ENCODE data around the gene UQCRC1.

The UQCRC1 gene

DNA sequence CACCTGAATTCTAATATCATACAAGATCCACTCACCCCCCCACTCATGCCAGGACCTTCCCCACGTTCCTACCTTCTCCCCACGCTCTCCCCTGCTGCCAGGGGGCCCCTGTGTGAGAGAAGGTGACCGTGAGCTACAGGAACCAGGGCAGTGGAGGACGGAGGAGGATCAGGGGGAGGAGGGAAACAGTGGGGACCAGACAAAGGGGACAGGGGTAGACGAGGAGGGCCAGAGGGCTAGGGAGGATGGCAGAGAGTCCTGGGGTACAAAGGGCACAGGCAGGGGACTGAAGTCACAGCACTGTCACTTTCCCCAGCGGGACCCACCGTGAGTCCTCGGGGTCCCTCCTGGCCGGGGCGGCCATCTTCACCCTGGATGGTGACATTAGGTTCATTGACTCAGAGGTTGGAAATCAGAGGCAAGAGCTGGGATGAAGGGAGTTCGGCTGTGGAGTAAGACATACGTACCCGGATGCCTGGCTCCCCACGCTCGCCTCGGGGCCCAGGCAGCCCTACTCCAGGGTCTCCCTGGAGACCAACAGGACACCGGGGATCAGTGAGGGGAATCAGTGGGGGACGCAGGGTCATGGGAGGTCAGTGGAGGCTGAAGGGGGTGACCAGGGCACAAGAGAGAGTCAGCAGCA, 39.5 kb downstream of the UQCRC1 start:
- no peak for DNase-seq

DNA sequence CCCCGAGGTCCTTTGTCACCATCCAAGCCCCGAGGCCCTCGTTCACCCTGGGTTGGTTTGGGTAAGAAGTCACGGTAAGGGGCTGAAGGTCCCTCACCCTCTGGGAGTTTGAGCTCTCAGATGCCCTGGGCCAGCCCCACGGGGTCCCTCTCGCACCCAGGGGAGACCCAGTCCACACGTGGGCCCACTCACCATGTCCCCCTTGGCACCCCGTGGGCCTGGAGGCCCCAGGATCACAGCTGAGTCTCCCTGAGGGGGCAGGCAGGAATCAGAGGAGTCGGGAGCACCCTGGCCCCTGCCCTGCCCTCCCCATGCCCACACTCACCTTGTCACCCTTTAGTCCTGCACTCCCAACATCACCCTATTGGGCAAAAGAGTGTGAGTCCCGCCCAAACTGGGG, 40.0 kb downstream of the UQCRC1 start:
- no peak for DNase-seq

DNA sequence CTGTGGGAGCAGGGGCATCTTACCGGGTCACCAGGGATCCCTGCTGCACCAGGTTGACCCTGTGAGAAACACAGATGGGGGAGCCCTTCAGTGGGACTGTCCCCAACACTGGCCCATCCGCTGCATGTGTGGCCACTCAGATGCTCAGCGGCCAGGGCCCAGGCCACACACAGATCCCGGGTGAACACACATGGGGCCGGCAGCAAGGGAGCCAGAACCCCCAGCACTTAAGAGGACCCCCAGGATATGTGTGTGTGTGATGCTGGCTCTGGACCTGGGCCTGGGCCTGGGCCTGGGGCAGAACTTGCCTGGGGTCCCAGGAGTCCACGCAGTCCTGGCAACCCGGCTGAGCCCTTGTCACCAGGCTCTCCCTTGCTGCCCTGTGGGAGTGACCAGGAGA, 41.0 kb downstream of the UQCRC1 start:
- DNase-seq: no peak

DNA sequence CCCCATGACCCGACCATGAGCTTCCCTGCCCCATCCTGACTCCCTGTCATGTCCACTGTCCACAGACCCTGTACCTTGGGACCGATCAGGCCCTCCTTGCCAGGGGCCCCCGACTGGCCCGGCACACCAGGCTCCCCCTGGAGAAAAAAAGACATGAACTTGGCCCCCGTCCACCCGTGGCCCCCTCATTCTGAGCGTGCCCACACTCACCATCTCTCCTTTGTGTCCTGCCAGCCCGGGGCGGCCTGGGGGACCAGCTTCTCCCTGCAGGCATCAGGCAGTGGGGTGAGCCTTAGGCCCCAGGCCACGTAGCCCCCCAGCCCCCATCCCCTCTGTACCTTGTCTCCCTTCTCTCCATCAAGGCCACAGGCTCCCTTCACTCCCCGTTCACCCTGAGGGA, 41.9 kb downstream of the UQCRC1 start:
- DNase-seq: no peak

DNA sequence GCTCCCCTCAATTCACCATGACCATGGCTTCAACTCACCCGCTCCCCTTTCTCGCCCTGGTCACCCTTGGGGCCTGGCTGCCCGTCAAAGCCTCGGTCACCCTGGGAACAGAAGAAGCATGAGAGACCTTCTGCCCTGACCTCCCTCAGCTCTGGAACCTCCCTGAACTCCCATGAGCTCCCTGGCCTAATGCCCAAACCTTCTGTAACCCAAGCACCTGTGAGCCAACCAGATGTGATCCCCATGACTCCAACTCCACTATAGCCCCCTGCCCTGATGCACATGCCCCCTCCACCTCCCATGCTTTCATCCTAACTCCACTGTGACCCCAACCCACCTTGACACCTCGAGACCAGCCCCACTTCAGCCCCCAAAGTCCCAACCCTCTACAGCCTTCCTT, 42.4 kb downstream of the UQCRC1 start:
- no peak for DNase-seq

DNA sequence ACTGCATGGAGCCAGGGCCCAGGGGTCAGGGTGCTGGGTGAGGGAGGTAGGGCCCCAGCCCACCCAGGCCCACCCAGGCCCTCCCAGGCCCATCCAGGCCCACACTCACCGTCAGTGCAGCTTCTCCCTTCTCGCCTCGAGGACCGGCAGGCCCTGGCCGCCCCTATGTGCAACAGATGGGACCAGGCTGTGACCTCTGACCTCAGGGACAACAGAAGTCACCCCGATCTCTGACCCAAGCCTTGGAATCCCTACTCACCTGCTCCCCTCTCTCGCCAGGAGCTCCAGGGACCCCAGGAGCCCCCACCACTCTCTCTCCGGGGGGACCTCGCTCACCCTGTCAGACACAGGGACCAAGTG, 43.1 kb downstream of the UQCRC1 start:
- DNase-seq: no peak

- no peak for DNase-seq
Observed at GRCh38 chr3:48565591-48566400, 43.6 kb downstream of the UQCRC1 start.

GRCh38 chr3:48565186-48565585, 44.3 kb downstream of the UQCRC1 start:
- no peak for DNase-seq

DNA sequence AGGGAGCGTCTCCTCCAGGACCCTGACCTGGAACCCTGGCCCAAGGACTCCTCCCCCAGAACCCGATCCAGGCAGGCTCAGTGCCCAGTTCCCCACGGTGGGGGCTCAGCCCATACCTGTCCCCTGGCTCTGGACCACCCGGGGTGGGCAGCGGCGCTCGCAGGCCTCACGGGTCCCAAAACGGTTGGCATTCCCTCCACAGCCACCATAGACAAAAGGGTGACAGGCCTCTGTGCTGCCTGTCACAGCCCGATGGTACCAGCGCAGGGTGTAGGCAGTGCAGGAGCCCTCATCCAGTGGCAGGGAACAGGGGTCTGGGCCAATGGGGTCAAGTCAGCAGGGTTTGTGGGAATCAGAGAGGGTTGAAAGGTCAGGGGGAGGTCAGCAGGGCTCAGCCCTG, 44.8 kb downstream of the UQCRC1 start:
- DNase-seq: no peak

DNA sequence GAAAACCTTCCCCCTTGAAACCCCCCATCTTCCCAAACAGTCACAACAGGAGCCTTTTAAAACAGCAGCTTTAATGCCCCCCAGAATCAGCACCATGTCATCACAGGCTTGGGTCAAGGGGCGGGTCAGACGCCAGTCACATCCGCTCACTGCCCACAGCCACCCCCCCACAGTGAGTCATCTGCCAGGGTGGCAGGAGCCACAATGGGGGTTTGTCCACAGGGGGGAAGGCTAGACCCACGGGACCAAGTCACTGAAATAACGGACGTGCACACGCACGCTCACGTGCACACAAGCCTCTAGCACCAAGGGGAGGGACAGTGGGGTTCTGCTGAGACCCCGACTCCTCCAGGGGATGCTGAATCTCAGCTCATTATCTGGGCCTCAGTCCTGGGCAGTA, 45.4 kb downstream of the UQCRC1 start:
- DNase-seq: no peak

GRCh38 chr3:48563382-48563918, 46.0 kb downstream of the UQCRC1 start, which contains the start of gene UCN2:
Gene UCN2 (minus strand): TSS chr3:48563781. CDS start chr3:48563124, 657 bp downstream.
- DNase-seq: no peak

DNA sequence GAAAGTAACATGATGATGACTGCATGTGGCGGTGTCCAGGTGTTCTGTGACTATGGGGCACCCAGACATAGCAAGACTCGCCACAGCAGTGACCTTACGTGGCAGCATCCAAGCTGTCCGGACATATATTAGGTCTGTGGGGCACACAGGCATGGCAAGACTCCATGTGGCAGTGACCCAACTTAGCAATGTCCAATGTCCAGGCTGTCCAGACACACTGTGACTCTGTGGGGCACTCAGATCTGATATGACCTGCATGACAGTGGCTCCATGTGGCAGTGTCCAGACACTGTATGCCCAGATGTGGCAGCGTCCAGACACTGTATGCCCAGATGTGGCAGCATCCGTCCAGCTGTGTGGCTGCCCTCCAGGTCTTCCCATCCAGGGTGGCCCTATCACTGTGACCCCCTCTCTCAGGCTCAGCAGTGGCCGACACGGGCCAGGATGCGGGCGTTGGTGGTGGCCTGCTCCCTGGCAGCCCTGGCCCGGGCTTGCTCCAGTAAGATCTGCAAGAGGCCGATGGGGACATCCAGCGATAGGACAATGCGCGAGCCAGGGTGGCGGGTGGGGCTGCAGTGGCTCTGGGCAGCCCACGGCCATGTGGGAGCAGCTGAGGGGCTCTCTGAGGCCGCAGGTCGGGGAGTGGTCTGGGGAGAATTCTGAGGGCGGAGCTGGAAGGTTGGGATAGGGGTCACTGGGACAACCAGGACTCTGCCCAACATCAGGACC, 46.9 kb downstream of the UQCRC1 start:
- DNase-seq: no peak

GRCh38 chr3:48561045-48561736, 48.3 kb downstream of the UQCRC1 start:
- DNase-seq: no peak

- no peak for DNase-seq
Observed at GRCh38 chr3:48560648-48561018, 48.8 kb downstream of the UQCRC1 start.

DNA sequence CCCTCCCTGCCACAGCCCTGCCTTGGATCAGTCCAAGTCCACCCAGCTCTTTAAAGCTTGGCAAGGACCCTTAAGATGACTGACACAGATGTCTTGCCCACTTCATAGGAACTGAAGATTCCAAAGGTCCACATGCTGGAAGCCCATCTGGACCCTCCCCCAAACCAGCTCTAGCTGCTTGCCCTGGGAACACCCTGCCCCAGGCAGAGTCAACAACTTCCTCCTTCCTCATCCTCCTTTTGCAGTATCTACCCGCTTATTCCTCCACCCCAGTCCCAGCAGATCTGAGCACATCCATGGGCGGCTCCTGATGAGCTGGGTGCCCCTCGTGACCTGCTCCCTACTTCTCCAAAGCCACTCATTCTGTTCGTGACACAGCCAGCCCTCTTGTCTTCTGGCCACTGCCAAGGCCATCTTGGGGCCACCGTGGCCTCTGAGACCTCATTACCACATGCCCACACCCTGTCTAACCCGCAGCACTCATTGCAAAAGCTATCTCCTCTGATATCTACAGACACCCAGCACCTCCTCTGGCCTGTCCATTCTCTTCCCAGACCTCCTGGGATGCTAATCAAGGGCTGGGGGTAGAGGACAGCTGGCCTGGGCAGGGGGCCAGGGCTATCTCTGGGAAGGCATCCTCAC, 50.8 kb downstream of the UQCRC1 start:
- DNase-seq: no peak

GRCh38 chr3:48556796-48557626, 52.4 kb downstream of the UQCRC1 start, which contains the start of gene PFKFB4:
Gene PFKFB4 (minus strand): TSS chr3:48556803. CDS start chr3:48556777, 26 bp downstream.
- peak; percentile 99 for DNase-seq

DNA sequence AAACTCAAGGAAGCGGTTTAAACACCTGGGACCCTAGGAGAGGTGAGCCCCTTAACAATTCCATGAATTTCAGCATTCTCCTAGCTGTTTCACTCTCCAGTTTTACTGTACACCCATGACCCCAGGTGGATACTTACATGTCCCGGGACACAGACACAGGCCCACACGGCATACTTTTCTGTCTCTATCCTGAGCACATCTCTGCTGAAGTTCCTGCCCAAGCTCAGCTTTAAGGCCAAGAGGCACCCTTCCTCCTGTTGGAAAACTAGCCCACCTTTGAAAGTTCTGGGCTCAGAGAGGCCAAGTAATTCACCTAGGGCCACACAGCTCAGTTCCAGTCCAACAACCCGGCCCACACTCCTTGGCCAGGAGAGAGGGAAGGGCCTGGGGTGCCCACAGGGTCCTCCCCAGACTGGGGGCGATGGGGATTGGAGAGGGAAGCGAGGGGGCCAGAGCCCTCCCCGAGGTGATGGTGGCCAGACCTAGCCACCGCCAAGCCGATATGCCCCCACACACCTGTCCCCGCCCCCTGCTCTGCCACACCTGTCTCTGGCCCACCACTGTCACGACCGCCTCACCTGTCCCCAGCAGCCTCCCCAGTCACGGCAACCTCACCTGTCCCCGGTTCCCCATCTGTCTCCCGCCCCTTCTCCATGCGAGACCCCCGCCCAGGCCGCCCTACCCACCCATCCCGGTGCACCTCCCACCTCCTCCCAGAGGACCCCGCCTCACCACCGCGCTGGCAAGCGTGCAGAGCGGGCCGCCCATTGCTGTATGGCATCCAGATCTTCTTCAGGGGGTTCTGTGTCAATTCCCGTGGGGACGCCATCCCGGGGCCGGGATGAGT, 53.3 kb downstream of the UQCRC1 start:
- DNase-seq: no peak

DNA sequence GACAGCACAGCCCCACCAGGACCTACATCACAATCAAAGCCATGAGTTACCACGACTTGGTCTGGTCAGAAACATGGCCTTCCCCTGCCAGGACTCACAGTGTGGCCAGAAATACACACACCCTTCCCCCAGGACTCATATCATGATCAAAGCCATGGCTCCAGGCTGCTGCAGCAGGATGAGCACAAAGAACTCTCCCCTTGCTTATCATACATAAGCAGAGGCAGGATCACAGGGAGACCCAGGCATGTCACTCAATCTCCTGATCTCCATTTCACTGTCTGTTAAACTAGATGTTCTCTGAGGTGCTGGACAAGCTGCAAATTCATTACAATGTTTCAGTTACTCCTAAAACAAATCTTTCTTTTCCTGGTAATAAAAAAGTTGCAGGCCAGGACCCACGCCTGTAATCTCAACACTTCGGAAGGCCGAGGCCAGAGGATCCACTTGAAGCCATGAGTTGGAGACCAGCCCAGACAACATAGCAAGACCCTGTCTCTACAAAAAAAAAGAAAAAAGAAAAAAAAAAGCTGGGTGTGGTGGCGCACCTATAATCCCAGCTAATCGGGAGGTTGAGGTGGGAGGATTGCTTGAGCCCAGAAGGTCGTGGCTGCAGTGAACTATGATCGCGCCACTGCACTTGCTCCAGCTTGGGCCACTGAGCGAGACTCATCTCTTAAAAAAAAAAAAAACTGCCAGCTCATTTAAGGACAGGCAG, 54.1 kb downstream of the UQCRC1 start:
- DNase-seq: no peak

Measured in effector CD8-positive, alpha-beta T cell (primary cell).